ENCODE results near the gene HCRTR1. TPM values are rescaled to one million over a fixed set of nuclear protein-coding genes. Genes with fewer than 3 reads are reported as not detected.

Gene HCRTR1
- polyA plus RNA-seq, 1 of the 3 experiments (the other 2 are of a cell fraction), result 0.03 TPM

GRCh38 chr1:31673433-31673832, 55.9 kb downstream of the HCRTR1 start:
- Histone ChIP-seq H4K20me1 (ENCODE audit: insufficient read depth) (no peaks in the 10 kb centered on the region), H3K9me2 (no peaks in the 10 kb centered on the region), H3K9me3 (no peaks in the 10 kb centered on the region), H3K27ac (ENCODE audit: low read depth in 2 of 2, low read length in 1 of 2) (no peak overlapping the region), H3K36me3 (replicated peaks in 1 of 2; ENCODE audit: control insufficient read depth in 1 of 2, insufficient read depth in 2 of 2, low read length in 1 of 2) (no peaks in the 10 kb centered on the region), H3K9ac (no peak overlapping the region), H3K27me3 (ENCODE audit: insufficient read depth) (no peaks in the 10 kb centered on the region), H3F3A (replicated peaks; ENCODE audit: insufficient read depth) (no peaks in the 10 kb centered on the region), H3K4me1 (ENCODE audit: control insufficient read depth in 1 of 2, insufficient read depth in 2 of 2, low read depth in 1 of 2, low read length in 1 of 2) (peaks cover 11 to 38% of the 10 kb centered on the region in 2 experiments), H2AFZ (ENCODE audit: low read depth) (no peak overlapping the region), H3K79me2 (ENCODE audit: insufficient read depth) (no peaks in the 10 kb centered on the region), H3K4me2 (no peak overlapping the region), H3K4me3 (ENCODE audit: low read depth in 2 of 2, low read length in 1 of 2) (no peak overlapping the region)
- 92% methylated on average over 9 of the region's 9 CpGs for WGBS (ENCODE audit: low lambda C conversion rate)
- no peak for DNase-seq
- no peak for TF ChIP-seq FOXJ3 (CRISPR knock-in tag; IDR thresholded peaks at IDR 0.05)
- no peak for TF ChIP-seq NFIC (IDR thresholded peaks at IDR 0.05; ENCODE audit: borderline replicate concordance)
- TF ChIP-seq PBX3 (IDR thresholded peaks at IDR 0.05), result no peak
- no peak for TF ChIP-seq ELF1 (IDR thresholded peaks at IDR 0.05)
- ChIA-PET CTCF (interaction anchor here (0.8 to 2.3 kb wide), 4 partner anchors 9 to 116 kb away, joined by 3 to 8 read pairs (median 4); no protein-coding TSS in a partner anchor), POLR2A (no interaction called here)

- H3K4me3 ChIP-seq (ENCODE audit: low read depth in 2 of 2, low read length in 1 of 2), result no peak overlapping the region
- H3K4me1 ChIP-seq (ENCODE audit: control insufficient read depth in 1 of 2, insufficient read depth in 2 of 2, low read depth in 1 of 2, low read length in 1 of 2), result peaks cover 8 to 27% of the 10 kb centered on the region in 2 experiments
- H3K9ac ChIP-seq, result no peak overlapping the region
- CTCF ChIA-PET, result interaction anchor here (1.0 to 2.3 kb wide), 4 partner anchors 10 to 289 kb away, joined by 4 to 8 read pairs (median 4); no protein-coding TSS in a partner anchor
- H2AFZ ChIP-seq (ENCODE audit: low read depth), result no peak overlapping the region
- no peak overlapping the region for H3K4me2 ChIP-seq
- WGBS (ENCODE audit: low lambda C conversion rate), result 73% methylated on average over 5 of the region's 8 CpGs
- H3K36me3 ChIP-seq (replicated peaks in 1 of 2; ENCODE audit: control insufficient read depth in 1 of 2, insufficient read depth in 2 of 2, low read length in 1 of 2), result no peaks in the 10 kb centered on the region
- H3K27ac ChIP-seq (ENCODE audit: low read depth in 2 of 2, low read length in 1 of 2), result no peak overlapping the region
- H3K9me2 ChIP-seq, result no peaks in the 10 kb centered on the region
- DNase-seq, result peak; percentile 59
- H3K9me3 ChIP-seq, result no peaks in the 10 kb centered on the region
- TF ChIP-seq USF1 (IDR thresholded peaks at IDR 0.05; ENCODE audit: borderline replicate concordance, low read depth) (no peak), CHD2 (IDR thresholded peaks at IDR 0.05; ENCODE audit: low read length, partially characterized antibody) (no peak), ZBTB33 (IDR thresholded peaks at IDR 0.05; ENCODE audit: borderline replicate concordance, low read depth) (no peak), TCF12 (IDR thresholded peaks at IDR 0.05) (no peak)
- H3K27me3 ChIP-seq (ENCODE audit: insufficient read depth), result no peaks in the 10 kb centered on the region
- H3K79me2 ChIP-seq (ENCODE audit: insufficient read depth), result no peaks in the 10 kb centered on the region
- no peaks in the 10 kb centered on the region for H3F3A ChIP-seq (replicated peaks; ENCODE audit: insufficient read depth)
- H4K20me1 ChIP-seq (ENCODE audit: insufficient read depth), result no peaks in the 10 kb centered on the region
- POLR2A ChIA-PET, result interaction anchor here (0.6 kb wide), 1 partner anchor 244 kb away, joined by 8 read pairs; no protein-coding TSS in a partner anchor
These were observed 57.1 kb downstream of the HCRTR1 start for GRCh38 chr1:31674626-31675025.
